C1 segment of cervical spinal cord (tissue), 14 donors: ENCODE measurements around the gene DNAI4.

Experiments used
- DNase-seq, 14 donors: peaks; one replicate each; lab custom pipeline; 2025; lab: John Stamatoyannopoulos, UW

DNAI4 gene

DNA sequence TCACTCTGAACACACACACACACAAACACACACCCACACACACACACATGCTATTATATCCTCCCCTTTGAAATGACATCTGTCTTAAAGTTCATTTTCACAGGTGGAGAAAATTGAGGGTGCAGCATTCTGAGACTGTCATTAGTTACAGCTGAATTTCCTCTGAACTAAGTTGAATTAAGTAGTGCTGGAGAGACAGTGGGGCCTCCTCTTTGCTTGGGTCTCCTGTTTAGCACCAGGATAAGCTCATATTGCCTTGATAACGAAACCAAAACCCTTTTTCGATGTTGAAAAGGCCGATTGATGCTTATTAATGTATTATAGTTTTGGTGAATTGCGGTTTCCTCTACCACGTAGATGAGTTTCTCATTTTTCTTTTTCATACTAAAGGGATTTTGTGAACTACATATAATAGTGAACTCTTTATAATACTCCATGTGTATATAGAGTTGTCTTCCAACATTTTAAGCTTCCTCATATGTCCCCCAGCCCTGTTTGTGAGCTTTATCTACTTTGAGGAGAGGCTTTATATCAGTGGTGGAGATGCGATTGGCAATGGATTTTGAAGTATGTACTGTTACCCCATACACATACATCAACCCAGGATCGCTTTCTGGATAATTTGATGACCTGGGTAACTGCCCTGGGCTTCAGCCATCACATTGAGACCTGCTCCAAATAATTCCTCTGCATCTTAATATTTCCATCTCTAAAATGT lies 155.0 kb downstream of the DNAI4 start:
- DNase-seq: no peak

DNA sequence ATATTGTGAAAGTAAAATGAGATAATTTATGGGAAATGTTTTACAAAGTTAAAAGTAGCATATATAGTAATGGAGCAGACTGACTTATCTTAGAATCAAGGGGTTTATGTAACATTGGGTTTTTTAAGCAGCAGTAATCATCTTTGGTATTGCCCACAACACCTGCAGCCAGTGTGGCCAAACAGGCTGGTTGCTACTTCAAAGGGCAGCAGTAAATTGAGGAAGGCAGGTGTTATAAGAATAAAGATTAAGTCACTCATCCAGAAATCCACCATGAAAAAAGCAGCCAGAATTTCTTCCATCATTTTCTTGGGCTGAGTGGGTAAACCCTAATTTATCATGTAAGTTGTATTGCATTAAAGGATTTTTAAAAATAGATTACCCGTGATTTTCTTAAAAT lies 155.7 kb downstream of the DNAI4 start:
- DNase-seq: no peak

DNA sequence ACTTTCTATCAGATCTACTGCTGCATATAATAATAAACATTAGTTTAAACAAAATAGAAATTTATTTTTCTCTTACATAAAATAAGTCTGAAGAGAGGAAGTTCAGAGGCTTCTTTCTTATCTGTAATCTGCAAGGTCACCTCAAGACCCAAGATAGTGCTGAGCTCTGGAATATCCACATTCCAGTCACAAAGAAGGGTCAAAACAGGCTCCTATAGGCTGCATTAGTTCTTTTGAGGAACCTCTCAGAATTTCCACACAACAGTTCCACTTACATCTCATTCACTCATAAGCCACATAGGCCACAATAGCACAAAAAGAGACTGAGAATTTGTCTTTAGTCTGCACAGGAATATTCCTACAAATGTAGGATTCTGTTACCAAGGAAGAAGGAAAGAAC lies 157.0 kb downstream of the DNAI4 start:
- DNase-seq: no peak

DNA sequence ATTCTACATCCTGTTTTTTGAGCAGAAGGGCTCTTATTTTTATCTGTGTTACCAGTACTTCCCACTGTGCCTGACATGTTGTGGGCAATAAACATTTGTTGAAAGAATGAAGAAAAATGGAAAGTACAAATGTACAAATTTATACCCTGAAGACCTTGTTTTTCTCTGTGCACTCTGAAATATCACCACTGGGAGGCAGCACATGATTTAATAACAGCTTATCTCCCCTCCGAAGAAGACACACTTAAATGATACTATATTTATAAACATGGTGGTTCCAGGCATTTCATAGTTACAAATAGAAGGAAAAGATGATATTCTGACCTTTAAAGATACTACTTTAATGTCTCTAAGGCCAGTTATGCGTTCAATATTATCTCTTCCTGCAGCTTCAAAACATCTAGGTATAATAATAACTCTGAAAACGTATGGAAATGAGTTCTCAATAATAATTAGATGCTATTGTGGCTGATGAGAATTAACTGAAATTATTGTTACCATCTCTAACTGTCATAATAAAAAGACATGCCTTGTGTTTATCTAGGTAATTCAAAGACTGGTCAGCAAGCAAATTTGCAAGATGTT lies 159.6 kb downstream of the DNAI4 start:
- peak in 1 of 14 donors; percentile 10 for DNase-seq
